ENCODE measurements around the gene INMT.

- no peak for TF ChIP-seq CTCF (IDR thresholded peaks at IDR 0.05)
- no peak for TF ChIP-seq EP300 (IDR thresholded peaks at IDR 0.05)
- TF ChIP-seq POLR2A (IDR thresholded peaks at IDR 0.05) = no peak
These were observed 37.8 kb upstream of the INMT start for GRCh38 chr7:30714129-30714528.
